ENCODE data around the gene OR2B2.
A peak's percentile ranks its signal among the peaks of the same experiment; 100 is the strongest.
"Not testable (repeated sequence)": the region's sequence is repeated elsewhere in the genome, so short reads cannot be mapped to it uniquely, and the experiment has no call there.

OR2B2 gene

DNA sequence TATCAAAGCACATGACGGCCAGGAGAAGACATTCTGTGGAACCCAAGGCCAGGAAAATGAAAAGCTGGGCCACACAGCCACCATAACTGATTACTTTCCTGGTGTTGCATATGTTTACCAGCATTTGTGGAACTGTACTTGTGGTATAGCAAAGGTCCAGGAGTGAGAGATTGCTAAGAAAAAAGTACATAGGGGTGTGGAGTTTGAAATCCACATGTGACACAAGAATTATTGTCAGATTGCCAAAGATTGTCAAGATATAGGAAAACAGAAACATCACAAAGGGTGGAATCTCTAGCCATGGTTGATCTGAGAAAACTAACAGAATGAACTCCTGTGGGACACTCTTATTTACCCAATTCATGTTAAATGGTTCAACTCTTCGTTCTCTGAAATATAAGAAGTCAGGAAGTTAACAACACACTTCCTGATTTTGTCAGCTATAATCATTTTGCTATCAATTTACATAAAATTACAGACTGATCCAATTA is at the start of gene OR2B2:
Gene OR2B2, minus strand, starts transcription at position 441 of the 491 bp plus-strand sequence. Its CDS starts 77 bp downstream, at position 364.
- no peak for DNase-seq (ENCODE audit: low read depth)

- DNase-seq (ENCODE audit: low read depth) = no peak
Observed at GRCh38 chr6:27957516-27957915, 45.3 kb upstream of the OR2B2 start.

DNA sequence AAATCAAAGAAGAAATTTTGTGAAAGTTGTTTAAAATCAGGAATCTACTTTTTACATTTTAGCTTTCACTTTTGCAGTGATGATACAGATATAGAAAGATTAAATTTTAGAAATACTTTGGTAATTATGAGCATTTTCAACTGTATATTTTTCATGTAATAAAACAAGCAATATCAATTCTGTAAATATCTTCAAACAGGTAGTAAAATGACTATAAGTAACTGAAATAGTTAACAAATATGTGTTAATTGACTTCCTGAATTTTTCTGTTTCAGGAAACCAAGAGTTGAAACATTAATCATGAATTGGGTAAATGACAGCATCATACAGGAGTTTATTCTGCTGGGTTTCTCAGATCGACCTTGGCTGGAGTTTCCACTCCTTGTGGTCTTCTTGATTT is 44.7 kb upstream of the OR2B2 start, which contains the start of gene OR2B6:
Gene OR2B6, plus strand, starts transcription at position 301 of the 400 bp plus-strand sequence. Its CDS starts 0 bp downstream, at position 301.
- no peak for DNase-seq (ENCODE audit: low read depth)

DNA sequence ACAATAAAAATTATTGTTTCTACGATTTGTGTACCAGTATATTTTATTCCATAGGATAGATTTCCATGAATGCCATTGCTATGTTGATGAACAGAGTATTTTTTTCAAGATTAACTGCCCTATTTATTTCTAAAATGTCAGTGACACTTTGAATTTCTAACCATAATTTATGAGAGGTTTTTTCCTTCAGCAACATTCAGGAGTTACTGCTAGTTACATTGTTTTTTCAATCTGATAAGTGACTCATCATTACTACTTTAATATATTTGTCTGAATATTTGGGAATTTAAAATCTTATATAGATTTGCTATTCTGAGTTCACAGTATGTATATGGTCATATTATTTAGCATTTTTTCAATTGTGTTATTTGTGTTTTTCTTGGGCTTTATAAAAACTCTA is 38.8 kb upstream of the OR2B2 start:
- DNase-seq (ENCODE audit: low read depth) = no peak

- DNase-seq (ENCODE audit: low read depth) = no peak
Observed at GRCh38 chr6:27948237-27948636, 36.0 kb upstream of the OR2B2 start.

- DNase-seq (ENCODE audit: low read depth) = not testable (repeated sequence)
Observed at GRCh38 chr6:27943072-27943471, 30.9 kb upstream of the OR2B2 start.

GRCh38 chr6:27940766-27941165 is 28.6 kb upstream of the OR2B2 start:
- DNase-seq (ENCODE audit: low read depth) = no peak

DNA sequence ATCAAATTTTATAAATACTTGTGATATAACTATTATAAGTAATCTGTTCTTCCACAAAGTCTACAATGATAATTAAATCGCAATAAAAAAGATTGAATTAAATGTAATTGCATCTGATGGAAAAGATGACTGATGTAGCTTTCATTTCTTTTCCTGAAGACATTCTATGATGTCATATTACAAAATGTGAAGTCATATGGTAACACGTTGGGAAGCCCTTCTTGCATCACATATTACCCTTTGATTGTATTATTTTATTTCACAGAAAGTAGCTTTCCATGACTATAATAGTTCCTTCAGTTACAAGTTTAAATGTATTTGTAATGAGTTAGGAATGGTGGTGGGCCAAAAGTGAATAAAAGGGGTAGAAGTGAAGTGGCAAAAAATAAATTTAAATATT is 19.0 kb upstream of the OR2B2 start:
- DNase-seq (ENCODE audit: low read depth) = no peak

DNA sequence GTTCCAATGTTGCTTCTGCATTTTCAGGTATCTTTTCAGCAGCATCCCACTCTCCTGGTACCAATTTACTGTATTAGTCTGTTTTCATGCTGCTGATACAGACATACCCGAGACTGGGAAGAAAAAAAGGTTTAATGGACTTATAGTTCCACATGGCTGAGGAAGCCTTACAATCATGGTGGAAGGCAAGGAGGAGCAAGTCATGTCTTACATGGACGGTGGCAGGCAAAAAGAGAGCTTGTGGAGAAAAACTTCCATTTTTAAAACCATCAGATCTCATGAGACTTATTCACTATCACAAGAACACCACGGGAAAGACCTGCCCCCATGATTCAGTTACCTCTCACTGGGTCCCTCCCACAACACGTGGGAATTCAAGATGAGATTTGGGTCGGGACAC is 17.7 kb upstream of the OR2B2 start:
- not testable (repeated sequence) for DNase-seq (ENCODE audit: low read depth)

GRCh38 chr6:27928041-27928440 is 15.8 kb upstream of the OR2B2 start:
- not testable (repeated sequence) for DNase-seq (ENCODE audit: low read depth)

GRCh38 chr6:27924179-27924578 is 12.0 kb upstream of the OR2B2 start:
- DNase-seq (ENCODE audit: low read depth) = no peak

DNA sequence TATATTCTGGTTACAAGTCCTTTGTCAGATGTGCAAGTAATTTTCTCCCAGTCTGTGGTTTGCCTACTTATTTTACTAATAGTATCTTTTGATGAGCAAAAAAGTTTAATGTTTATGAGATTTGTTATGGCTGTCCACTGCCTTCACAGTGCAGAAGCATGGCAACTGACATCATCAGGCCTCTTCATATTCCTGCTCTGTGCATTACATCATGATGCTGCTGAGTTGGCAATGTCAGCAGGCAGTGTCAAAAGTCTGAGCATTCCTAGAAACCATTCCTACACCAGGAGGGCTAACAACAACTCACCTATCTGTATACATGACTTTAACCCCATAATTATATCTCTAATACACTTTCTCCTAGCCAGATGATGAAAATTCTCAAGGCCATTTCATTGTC is 10.8 kb upstream of the OR2B2 start:
- no peak for DNase-seq (ENCODE audit: low read depth)

DNA sequence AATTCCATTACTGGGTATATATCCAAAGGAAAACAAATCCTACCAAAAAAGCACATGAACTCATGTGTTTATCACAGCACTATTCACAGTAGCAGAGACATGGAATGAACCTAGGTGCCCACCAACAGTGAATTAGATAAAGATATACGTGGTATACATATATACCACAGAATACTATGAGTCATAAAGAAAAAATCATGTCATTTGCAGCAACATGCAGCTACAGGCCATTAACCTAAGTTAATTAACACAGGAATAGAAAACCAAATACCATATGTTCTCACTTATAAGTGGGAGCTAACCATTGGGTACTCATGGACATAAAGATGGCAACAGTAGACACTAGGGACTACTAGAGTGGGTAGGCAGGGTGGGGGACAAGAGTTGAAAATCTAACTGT is 4.2 kb downstream of the OR2B2 start:
- DNase-seq (ENCODE audit: low read depth) = no peak

DNA sequence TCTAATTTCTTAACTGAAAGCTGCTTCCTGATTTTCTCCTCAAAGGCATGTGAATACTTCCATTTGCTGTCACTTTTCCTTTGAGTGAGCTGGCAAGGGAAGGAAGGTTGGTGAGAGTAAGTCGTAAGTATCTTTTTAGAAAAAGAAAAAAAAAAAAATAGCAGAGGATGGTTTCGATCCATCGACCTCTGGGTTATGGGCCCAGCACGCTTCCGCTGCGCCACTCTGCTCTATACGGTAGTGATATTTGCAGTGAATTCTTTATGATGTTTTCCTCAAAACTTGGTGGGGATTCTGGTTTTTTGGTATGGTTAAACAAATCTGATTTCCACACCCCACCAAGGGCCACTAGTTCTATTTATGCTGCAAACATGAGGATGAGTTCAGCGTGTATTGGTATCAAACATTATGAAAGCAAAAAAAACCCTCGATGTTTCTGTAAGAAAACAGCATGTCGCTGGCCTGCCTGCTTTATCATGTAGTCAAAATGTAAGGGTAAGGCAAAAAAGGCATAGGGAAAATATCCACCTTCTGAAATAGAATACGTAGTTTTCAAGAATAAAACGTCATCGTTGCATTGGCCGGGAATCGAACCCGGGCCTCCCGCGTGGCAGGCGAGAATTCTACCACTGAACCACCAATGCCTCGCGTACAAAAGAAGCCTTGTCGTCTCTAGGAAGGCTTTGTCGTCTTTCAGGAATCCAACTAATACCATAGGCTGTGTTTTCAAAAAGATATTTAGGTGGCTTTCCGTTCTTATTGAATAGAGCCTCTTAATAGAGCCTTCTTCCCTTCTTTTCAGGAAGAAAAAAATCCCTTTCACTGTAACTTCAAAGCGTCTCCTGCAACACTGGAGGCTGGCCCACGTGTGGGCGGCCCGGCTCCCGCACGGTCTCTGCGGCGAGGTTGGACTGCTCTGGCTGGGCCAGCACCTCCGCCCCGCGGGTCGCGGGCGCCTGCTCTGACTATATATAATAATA is 9.6 kb downstream of the OR2B2 start:
- DNase-seq (ENCODE audit: low read depth) = peak; percentile 88

- DNase-seq (ENCODE audit: low read depth) = no peak
Observed at GRCh38 chr6:27901801-27902200, 10.4 kb downstream of the OR2B2 start.

DNA sequence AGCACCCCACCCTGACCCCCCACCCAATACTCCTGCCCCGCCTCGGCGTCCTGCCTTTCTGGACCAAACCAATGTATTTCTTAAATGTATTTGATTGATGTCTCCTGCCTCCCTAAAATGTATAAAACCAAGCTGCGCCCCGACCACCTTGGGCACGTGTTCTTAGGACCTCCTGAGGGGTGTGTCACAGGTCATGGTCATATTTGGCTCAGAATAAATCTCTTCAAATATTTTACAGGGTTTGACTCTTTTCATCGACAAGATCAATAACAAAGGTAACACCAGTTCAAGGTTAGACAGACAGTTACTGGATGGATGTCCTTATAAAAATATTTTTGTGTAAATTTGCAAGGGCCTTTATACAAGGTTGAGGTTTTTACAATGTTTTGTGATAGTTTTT is 12.0 kb downstream of the OR2B2 start:
- not testable (repeated sequence) for DNase-seq (ENCODE audit: low read depth)

GRCh38 chr6:27899543-27899942 is 12.7 kb downstream of the OR2B2 start:
- no peak for DNase-seq (ENCODE audit: low read depth)

DNA sequence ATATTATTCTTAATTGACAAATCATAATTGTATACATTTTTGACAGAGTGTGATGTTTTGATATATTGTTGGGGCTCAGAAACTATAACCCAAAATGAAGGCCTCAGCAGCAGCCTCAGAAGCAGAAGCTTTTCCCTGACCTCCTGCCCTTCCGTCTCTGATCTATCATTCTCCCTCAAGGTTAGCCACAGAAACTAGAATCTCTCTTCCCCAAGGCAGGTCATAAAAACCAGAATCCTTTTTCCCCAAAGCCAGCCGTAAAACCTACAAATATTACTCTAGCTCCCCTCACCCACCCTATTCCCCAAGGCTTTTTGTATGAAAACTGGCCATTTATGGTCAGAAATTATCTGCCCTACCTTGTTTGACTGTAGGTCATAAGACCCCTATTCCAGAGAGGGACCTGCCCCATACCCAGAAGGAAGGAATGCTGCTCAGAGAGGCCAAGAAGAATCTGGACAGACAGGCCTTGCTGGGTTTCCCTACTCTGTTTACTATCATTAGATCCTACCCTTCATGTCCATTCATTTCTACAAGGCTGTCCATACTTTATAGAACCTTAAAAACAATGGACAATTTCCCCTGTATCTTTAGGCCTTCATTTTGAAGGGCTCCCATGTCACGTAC is 14.5 kb downstream of the OR2B2 start:
- no peak for DNase-seq (ENCODE audit: low read depth)

DNA sequence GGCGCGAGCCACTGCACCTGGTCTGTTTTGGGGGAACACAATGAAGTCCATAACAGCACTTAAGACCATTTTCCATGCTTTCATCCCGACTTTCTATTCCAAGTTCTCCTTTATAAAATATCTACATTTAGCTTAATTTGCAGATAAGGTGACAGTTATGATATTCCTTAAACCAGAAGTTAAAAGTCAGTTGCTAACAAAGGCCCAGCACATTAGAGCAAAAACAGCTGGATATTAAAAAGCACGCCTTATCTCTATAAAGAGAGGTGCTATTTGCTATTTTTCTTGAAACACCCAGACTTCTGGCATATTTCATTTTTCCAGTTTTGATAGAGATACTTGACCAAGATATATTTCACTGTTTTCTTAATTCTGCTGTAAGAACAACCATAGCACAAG is 15.8 kb downstream of the OR2B2 start:
- no peak for DNase-seq (ENCODE audit: low read depth)

- DNase-seq (ENCODE audit: low read depth) = peak; percentile 81
Observed at GRCh38 chr6:27894839-27895762, 17.1 kb downstream of the OR2B2 start.

GRCh38 chr6:27893836-27894807 is 18.1 kb downstream of the OR2B2 start:
- DNase-seq (ENCODE audit: low read depth) = peak; percentile 88

Measured in HS-27A (cell line).